ENCODE results near the gene NRCAM. TPM values are rescaled to one million over a fixed set of nuclear protein-coding genes. Genes with fewer than 3 reads are reported as not detected.

The NRCAM gene
- total RNA-seq, 1 experiment from 2014 or later, result not detected

DNA sequence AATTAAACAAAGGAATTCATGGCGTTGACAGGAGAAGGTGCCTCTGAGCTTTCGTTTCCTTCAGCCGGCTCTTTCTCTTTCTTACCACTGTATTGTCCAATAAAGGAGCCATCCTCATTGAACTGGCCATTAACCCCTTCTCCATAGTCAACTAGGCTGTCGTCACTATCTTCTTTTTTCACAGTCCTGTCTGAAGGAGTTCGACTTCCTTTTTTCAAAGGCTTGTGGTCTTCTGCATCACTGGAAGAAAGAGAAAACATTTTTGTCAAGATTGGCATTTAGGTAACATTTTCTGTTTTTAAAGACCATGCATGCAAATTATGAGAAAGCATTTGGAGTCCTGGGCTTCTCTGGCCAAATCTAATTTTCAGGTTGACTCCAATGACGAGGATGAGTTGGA is 306.3 kb downstream of the NRCAM start:
- no peak for DNase-seq
- Histone ChIP-seq H2AFZ (ENCODE audit: low read length) (no peak overlapping the region), H3K9ac (ENCODE audit: low read length) (no peak overlapping the region), H3K4me2 (ENCODE audit: low read depth, low read length, poor library complexity, severe bottlenecking) (no peak overlapping the region), H3K79me2 (ENCODE audit: low read length) (no peaks in the 10 kb centered on the region), H3K27me3 (ENCODE audit: low read length) (0 out of 2 replicates have a peak, but pooled peaks cover 3% of the 10 kb centered on the region), H4K20me1 (ENCODE audit: insufficient read depth, low read depth, low read length) (no peaks in the 10 kb centered on the region), H3K9me3 (ENCODE audit: low read length) (no peaks in the 10 kb centered on the region), H3K9me2 (replicated peaks; ENCODE audit: insufficient read depth, low read length) (no peaks in the 10 kb centered on the region), H3K4me3 (ENCODE audit: low read length) (no peak overlapping the region), H3K4me1 (ENCODE audit: low read length) (no peaks in the 10 kb centered on the region), H3K36me3 (ENCODE audit: insufficient read depth, low read length) (no peaks in the 10 kb centered on the region), H3K27ac (ENCODE audit: low read length) (no peak overlapping the region)

GRCh38 chr7:108149119-108149518 is 307.1 kb downstream of the NRCAM start:
- H3K9me2 ChIP-seq (replicated peaks; ENCODE audit: insufficient read depth, low read length), result no peaks in the 10 kb centered on the region
- H4K20me1 ChIP-seq (ENCODE audit: insufficient read depth, low read depth, low read length), result no peaks in the 10 kb centered on the region
- H3K9me3 ChIP-seq (ENCODE audit: low read length), result no peaks in the 10 kb centered on the region
- no peak overlapping the region for H3K4me2 ChIP-seq (ENCODE audit: low read depth, low read length, poor library complexity, severe bottlenecking)
- H2AFZ ChIP-seq (ENCODE audit: low read length), result no peak overlapping the region
- 0 out of 2 replicates have a peak, but pooled peaks cover 3% of the 10 kb centered on the region for H3K27me3 ChIP-seq (ENCODE audit: low read length)
- no peak overlapping the region for H3K27ac ChIP-seq (ENCODE audit: low read length)
- H3K79me2 ChIP-seq (ENCODE audit: low read length), result no peaks in the 10 kb centered on the region
- H3K4me3 ChIP-seq (ENCODE audit: low read length), result no peak overlapping the region
- H3K9ac ChIP-seq (ENCODE audit: low read length), result no peak overlapping the region
- H3K36me3 ChIP-seq (ENCODE audit: insufficient read depth, low read length), result no peaks in the 10 kb centered on the region
- DNase-seq, result no peak
- H3K4me1 ChIP-seq (ENCODE audit: low read length), result no peaks in the 10 kb centered on the region

DNA sequence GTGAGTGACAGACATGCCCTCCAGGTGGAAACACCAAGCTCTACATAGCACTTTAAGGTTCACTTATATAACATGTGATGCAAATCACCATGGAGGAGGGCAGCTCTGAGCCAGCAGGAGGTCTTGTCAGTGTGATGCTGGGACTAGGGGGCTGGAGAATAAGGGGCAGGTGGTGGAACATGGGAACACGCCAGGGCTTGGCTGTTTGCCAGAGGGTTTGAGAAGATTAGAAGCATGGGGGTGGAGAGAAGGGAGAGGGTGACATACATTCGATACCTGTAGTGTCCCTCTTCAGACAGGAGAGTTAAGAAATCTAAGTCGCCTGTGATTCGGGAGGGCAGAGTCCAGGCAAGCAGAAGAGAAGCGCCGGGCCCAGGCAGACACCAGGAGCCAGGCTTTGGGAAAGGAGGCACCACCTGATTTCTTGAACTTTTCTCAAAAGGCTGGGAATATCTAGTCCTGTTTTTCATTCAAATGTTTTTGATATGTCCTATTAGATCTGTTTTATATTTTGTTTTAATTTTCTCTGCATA is 309.1 kb downstream of the NRCAM start:
- Histone ChIP-seq H3K4me2 (ENCODE audit: low read depth, low read length, poor library complexity, severe bottlenecking) (no peak overlapping the region), H3K4me3 (ENCODE audit: low read length) (no peak overlapping the region), H4K20me1 (ENCODE audit: insufficient read depth, low read depth, low read length) (no peaks in the 10 kb centered on the region), H3K36me3 (ENCODE audit: insufficient read depth, low read length) (no peaks in the 10 kb centered on the region), H3K27me3 (ENCODE audit: low read length) (0 out of 2 replicates have a peak, but pooled peaks cover 3% of the 10 kb centered on the region), H3K4me1 (ENCODE audit: low read length) (no peaks in the 10 kb centered on the region), H3K27ac (ENCODE audit: low read length) (no peak overlapping the region), H3K9me3 (ENCODE audit: low read length) (no peaks in the 10 kb centered on the region), H3K9ac (ENCODE audit: low read length) (no peak overlapping the region), H2AFZ (ENCODE audit: low read length) (no peak overlapping the region), H3K9me2 (replicated peaks; ENCODE audit: insufficient read depth, low read length) (no peaks in the 10 kb centered on the region), H3K79me2 (ENCODE audit: low read length) (no peaks in the 10 kb centered on the region)
- no peak for DNase-seq

DNA sequence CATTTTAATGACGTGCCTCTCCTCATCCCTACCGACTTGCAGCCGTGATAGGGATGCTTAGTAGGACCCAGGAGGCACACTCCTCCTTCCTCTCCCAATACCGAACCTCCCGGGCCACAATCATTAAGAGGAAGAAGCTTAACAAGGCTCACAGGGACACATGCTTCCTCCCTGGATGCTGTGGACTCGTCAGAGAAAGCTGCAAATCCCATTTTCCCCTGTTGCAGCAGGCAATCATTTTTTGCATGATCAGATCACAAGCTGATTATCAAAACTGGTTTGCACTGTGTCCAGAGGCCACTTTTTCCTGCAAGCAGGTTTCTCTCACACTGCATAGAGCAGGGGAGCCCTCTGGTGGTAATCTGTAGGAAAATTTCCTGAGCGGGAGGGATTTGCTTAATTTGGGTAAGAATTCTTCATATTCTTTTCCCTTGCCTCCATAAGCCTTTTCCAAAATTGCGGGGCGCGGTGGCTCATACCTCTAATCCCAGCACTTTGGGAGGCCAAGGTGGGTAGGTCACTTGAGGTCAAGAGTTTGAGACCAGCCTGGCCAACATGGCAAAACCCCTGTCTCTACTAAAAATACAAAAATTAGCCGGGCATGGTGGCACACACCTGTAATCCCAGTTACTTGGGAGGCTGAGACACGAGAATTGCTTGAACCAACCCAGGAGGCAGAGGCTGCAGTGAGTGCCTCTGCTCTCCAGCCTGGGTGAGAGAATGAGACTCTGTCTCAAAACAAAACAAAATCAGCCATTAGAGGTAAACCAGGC is 310.0 kb downstream of the NRCAM start:
- Histone ChIP-seq H4K20me1 (ENCODE audit: insufficient read depth, low read depth, low read length) (no peaks in the 10 kb centered on the region), H3K4me1 (ENCODE audit: low read length) (no peaks in the 10 kb centered on the region), H3K27me3 (ENCODE audit: low read length) (0 out of 2 replicates have a peak, but pooled peaks cover 3% of the 10 kb centered on the region), H3K79me2 (ENCODE audit: low read length) (no peaks in the 10 kb centered on the region), H3K9me3 (ENCODE audit: low read length) (no peaks in the 10 kb centered on the region), H3K36me3 (ENCODE audit: insufficient read depth, low read length) (no peaks in the 10 kb centered on the region), H3K9me2 (replicated peaks; ENCODE audit: insufficient read depth, low read length) (no peaks in the 10 kb centered on the region), H3K4me2 (ENCODE audit: low read depth, low read length, poor library complexity, severe bottlenecking) (no peak overlapping the region), H3K4me3 (ENCODE audit: low read length) (no peak overlapping the region), H3K9ac (ENCODE audit: low read length) (no peak overlapping the region), H3K27ac (ENCODE audit: low read length) (no peak overlapping the region), H2AFZ (ENCODE audit: low read length) (no peak overlapping the region)
- peak; percentile 82 for DNase-seq

GRCh38 chr7:108145401-108145800 is 310.8 kb downstream of the NRCAM start:
- Histone ChIP-seq H3K27ac (ENCODE audit: low read length) (no peak overlapping the region), H3K9ac (ENCODE audit: low read length) (no peak overlapping the region), H3K79me2 (ENCODE audit: low read length) (no peaks in the 10 kb centered on the region), H2AFZ (ENCODE audit: low read length) (no peak overlapping the region), H3K9me2 (replicated peaks; ENCODE audit: insufficient read depth, low read length) (no peaks in the 10 kb centered on the region), H3K4me3 (ENCODE audit: low read length) (no peak overlapping the region), H4K20me1 (ENCODE audit: insufficient read depth, low read depth, low read length) (no peaks in the 10 kb centered on the region), H3K9me3 (ENCODE audit: low read length) (no peaks in the 10 kb centered on the region), H3K4me2 (ENCODE audit: low read depth, low read length, poor library complexity, severe bottlenecking) (no peak overlapping the region), H3K27me3 (ENCODE audit: low read length) (0 out of 2 replicates have a peak, but pooled peaks cover 3% of the 10 kb centered on the region), H3K36me3 (ENCODE audit: insufficient read depth, low read length) (no peaks in the 10 kb centered on the region), H3K4me1 (ENCODE audit: low read length) (no peaks in the 10 kb centered on the region)
- no peak for DNase-seq

- Histone ChIP-seq H3K4me1 (ENCODE audit: low read length) (no peaks in the 10 kb centered on the region), H4K20me1 (ENCODE audit: insufficient read depth, low read depth, low read length) (no peaks in the 10 kb centered on the region), H3K4me3 (ENCODE audit: low read length) (no peak overlapping the region), H3K9me3 (ENCODE audit: low read length) (no peaks in the 10 kb centered on the region), H3K27ac (ENCODE audit: low read length) (no peak overlapping the region), H3K36me3 (ENCODE audit: insufficient read depth, low read length) (no peaks in the 10 kb centered on the region), H3K4me2 (ENCODE audit: low read depth, low read length, poor library complexity, severe bottlenecking) (no peak overlapping the region), H2AFZ (ENCODE audit: low read length) (no peak overlapping the region), H3K27me3 (ENCODE audit: low read length) (0 out of 2 replicates have a peak, but pooled peaks cover 3% of the 10 kb centered on the region), H3K79me2 (ENCODE audit: low read length) (no peaks in the 10 kb centered on the region), H3K9ac (ENCODE audit: low read length) (no peak overlapping the region), H3K9me2 (replicated peaks; ENCODE audit: insufficient read depth, low read length) (no peaks in the 10 kb centered on the region)
- DNase-seq, result no peak
Observed at GRCh38 chr7:108144931-108145330, 311.3 kb downstream of the NRCAM start.

DNA sequence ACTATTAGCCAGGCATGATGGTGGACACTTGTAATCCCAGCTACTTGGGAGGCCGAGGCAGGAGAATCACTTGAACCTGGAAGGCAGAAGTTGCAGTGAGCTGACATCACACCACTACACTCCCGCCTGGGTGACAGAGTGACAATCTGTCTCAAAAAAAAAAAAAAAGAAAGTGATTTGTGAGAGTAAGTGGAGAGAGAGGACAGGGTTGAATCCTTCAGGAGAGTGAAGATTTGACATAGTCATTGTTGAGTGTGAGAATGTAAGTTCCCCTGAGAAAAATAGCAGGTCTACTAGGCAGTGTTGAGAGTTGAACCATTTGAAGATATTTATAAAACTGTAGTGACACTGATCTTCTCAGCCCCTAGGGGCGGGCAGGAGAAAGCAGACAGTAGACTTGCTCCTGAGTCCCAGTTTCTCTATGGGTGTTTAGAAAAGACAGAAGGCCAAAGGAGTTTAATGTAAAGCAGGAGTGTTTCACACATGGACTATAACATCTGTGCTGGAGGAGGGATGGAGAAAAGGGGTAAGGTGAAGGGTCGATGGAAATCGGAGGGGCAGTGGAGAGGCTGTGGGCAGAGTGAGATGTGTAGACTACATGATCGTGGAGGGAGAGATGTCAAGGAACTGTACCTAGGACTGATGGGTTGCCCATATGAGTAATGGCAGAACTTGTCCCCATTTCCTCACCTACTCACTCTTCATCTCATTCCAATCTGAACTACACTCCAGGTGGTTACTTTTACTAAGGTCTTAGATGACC is 312.4 kb downstream of the NRCAM start:
- peak; percentile 47 for DNase-seq
- Histone ChIP-seq H3K36me3 (ENCODE audit: insufficient read depth, low read length) (no peaks in the 10 kb centered on the region), H2AFZ (ENCODE audit: low read length) (no peak overlapping the region), H3K79me2 (ENCODE audit: low read length) (no peaks in the 10 kb centered on the region), H3K27me3 (ENCODE audit: low read length) (no peaks in the 10 kb centered on the region), H3K4me2 (ENCODE audit: low read depth, low read length, poor library complexity, severe bottlenecking) (no peak overlapping the region), H3K9me3 (ENCODE audit: low read length) (no peaks in the 10 kb centered on the region), H3K4me1 (ENCODE audit: low read length) (no peaks in the 10 kb centered on the region), H3K9me2 (replicated peaks; ENCODE audit: insufficient read depth, low read length) (no peaks in the 10 kb centered on the region), H3K27ac (ENCODE audit: low read length) (no peak overlapping the region), H3K9ac (ENCODE audit: low read length) (no peak overlapping the region), H3K4me3 (ENCODE audit: low read length) (no peak overlapping the region), H4K20me1 (ENCODE audit: insufficient read depth, low read depth, low read length) (no peaks in the 10 kb centered on the region)

DNA sequence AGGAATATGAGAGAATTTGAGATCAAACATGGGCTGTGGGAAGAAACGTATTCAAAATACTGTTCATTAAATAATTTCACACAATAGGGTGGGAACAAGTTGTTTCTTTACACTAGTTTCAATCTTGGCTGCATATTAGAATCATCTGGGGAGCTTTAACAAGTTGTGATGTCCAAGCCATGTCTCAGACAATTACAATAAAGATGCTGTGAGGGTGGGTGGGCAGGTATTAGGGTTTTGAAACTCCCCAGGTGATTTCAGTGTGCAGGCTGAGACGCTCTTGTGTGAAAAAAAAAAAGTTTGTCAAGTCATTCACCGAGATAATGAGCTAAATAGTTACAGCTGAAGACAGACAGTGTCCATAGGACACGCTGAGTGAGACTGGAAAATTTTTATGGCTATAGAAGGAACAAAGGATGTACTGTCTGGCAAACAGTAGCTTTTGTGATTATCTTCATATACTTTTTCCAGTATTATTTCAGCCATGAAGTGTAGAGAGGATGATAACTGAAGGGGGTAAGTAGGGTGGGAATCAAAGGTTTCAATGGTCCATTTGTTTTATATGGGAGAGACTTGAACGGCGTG is 313.5 kb downstream of the NRCAM start:
- Histone ChIP-seq H3K27me3 (ENCODE audit: low read length) (no peaks in the 10 kb centered on the region), H3K36me3 (ENCODE audit: insufficient read depth, low read length) (no peaks in the 10 kb centered on the region), H3K9ac (ENCODE audit: low read length) (no peak overlapping the region), H2AFZ (ENCODE audit: low read length) (no peak overlapping the region), H4K20me1 (ENCODE audit: insufficient read depth, low read depth, low read length) (no peaks in the 10 kb centered on the region), H3K9me3 (ENCODE audit: low read length) (no peaks in the 10 kb centered on the region), H3K27ac (ENCODE audit: low read length) (no peak overlapping the region), H3K9me2 (replicated peaks; ENCODE audit: insufficient read depth, low read length) (no peaks in the 10 kb centered on the region), H3K4me1 (ENCODE audit: low read length) (no peaks in the 10 kb centered on the region), H3K4me2 (ENCODE audit: low read depth, low read length, poor library complexity, severe bottlenecking) (no peak overlapping the region), H3K79me2 (ENCODE audit: low read length) (no peaks in the 10 kb centered on the region), H3K4me3 (ENCODE audit: low read length) (no peak overlapping the region)
- DNase-seq, result no peak
